Left forelimb (tissue), 1 donor: Measurements from ENCODE around the gene HERC4.

Experiments used
- DNase-seq: peaks from one replicate; pipeline ENCODE4 v3.0.0-alpha.2; 2018; ENCODE audit warnings: low spot score

The HERC4 gene

DNA sequence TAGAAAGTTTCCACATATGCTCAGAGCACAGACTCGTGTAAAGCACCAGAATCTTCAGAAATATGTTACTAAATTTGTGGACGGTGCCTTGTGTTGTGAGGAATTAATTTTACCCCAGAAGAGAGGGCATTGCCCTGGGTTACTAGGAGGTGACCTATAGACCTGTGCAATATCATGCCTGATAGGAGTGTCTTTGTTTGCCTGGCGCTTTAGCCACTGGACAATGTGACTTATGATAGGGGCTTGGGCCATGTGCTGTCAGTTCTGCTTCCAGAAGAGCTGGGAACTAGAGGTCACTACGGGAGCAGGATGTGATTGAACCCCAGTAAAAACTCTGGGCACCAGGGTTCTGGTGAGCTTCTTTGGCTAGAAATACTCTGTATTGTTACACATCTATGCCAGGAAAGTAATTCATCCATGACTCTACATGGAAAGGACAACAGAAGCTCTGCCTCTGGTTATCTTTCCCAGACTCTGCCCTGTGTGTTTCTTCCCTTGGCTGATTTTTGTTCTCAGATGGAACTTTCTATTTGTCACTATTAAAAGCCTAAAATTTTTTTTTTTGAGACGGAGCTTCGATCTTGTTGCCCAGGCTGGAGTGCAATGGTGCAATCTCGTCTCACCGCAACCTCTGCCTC lies 115.1 kb downstream of the HERC4 start:
- no peak for DNase-seq

DNA sequence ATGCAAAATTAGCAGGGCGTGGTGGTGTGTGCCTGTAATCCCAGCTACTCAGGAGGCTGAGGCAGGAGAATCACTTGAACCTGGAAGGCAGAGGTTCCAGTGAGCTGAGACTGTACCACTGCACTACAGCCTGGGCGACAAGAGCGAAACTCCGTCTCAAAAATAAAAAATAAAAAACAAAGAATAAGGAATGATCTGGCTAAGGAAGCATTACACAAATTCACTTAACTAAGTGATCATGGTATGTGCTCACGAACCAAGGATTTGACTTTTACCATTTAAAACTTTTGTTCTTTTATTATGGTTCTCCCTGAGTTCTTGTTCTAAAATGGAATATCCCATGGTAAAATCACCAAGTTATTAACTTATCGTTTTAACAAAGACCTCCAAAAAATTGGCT lies 119.5 kb downstream of the HERC4 start:
- DNase-seq = no peak

DNA sequence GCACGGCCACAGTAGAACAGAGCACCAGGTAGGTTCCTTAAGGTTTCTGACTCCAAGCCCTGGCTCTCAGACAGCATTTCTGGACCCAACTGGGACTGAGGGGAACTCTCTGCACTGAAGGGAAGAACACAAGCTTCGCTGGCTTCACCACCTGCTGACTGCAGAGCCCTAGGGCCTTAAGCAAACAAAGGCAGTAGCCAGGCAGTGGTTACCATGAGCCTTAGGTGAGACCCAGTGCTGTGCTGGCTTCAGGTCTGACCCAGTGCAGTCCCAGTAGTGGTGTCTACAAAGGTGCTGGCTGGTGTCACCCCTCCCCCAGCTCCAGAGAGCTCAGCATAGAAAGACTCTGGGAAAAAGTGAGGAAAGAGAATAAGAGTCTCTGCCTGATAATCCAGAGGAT lies 131.2 kb downstream of the HERC4 start:
- no peak for DNase-seq

DNA sequence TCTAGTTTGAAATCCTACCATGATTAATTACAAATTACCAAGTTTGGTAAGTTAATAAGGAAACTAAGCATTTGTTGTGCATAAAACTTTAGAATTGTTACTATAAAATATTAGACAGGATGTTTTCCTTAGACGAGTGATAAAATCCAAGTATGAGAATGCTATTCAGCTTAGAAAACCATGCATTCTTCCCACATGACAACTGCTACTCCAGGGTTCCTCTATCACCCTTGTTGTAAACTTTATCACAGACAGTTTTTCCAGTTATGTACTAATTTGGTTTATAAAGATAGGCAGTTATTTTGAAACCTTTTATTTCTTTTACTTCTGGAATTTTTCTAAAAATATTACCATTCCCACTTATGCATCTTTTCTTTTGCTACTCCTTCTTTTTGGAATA lies 138.7 kb downstream of the HERC4 start:
- no peak for DNase-seq

DNA sequence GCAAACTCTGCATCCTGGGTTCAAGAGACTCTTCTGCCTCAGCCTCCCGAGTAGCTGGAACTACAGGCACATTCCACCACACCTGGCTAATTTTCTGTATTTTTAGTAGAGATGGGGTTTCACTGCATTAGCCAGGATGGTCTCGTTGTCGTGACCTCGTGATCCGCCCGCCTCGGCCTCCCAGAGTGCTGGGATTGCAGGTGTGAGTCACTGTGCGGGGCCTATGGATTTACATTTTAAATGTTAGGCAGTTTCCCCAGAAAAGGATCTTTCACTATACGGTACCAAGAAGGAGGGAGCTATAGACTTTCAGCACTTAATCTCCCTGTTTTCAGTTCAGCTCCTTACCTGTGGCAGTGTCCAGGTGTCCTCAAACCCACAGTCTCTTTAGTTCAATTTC lies 139.9 kb downstream of the HERC4 start:
- no peak for DNase-seq

DNA sequence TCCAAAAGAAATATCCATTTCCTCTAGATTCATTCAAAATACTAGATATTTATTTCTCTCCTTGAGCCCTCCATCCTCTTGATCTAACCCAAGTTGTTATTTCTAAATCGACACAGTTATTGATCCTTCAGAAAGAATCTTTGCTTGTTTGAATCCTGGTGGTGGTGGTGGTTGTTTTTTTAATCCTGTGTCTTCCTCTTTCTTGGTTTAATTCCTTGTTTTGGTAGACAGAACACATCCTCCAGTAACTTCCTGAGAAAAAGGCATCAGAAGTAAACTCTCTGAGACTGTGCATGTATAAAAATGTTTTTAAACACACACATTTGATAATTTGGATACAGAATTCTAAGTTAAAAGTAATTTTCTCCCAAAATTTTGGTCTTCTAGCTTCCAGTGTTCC lies 140.7 kb downstream of the HERC4 start:
- no peak for DNase-seq

DNA sequence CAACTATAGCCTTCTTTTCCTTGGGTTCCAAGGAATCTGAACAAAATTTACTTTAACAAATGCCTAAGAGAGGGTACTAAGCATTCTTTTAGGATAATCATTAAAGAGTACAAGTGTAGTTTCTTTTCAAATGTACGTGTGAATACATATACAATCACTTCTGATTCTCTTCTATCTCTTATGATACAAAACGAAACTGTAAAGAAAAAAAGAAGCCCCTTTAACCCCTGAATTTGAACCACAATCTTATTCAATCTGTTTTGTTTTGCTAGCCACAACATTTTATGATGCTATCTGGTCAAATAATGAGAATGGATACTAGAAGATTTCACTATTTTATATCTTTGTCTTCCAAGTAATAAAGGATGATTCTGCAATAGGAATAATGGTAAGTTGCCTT lies 141.9 kb downstream of the HERC4 start:
- no peak for DNase-seq

DNA sequence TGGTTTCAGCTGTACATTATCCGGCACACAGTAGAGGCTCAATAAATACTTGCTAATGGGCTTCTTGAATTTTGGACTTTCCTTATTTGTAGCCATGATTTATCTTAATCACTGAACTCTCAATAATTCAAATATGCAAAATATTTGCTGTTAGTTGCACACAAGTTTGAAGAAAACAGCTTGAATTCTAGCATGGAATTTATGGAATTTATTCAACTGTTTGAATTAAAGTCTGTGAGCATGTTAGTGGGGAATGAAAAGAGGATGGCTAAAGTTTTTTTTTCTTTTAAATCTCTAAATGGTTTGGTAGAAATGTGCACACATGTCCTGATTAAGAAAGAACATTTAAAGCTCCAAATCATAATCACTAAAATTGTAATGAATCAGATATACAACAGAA lies 148.1 kb downstream of the HERC4 start:
- DNase-seq = no peak

DNA sequence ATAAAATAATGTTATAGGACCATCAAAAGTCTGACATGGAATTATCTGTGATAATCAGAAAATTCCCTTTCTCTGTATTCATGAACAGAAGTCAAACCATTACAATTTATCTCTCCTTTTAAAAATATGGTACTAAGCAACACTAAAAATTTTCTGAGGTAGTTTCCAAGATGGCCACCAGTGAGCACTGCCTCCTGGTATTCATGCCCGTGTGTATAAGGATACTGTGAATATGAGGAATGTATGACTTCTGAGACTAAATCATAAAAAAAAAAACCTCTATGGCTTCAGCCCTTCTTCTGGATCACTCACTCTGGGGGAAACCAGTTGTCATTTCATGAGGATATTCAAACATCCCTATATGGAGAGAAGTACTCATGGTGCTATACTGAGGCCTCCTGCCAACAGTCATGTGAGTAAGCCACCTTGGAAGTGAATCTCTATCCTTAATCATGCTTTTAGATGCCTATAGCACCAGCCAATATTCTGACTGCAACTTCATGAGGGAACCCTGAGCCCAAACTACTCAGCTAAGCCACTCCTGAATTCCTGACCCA lies 149.6 kb downstream of the HERC4 start:
- DNase-seq = no peak

DNA sequence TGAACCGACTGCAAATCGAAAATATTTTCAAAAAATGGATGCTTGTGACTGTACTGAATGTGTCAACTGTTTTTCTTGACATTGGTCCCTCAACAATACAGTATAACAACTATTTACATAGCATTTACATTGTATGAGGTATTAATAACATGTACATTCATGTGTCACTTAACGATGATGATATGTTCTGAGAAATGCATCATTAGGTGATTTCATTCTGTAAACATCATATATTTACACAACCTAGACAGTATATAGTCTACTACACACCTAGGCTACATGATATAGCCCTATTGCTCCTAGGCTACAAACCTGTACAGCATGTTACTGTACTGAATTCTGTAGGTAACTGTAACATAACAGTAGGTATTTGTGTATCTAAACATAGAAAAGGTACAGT lies 150.9 kb downstream of the HERC4 start:
- DNase-seq = no peak

DNA sequence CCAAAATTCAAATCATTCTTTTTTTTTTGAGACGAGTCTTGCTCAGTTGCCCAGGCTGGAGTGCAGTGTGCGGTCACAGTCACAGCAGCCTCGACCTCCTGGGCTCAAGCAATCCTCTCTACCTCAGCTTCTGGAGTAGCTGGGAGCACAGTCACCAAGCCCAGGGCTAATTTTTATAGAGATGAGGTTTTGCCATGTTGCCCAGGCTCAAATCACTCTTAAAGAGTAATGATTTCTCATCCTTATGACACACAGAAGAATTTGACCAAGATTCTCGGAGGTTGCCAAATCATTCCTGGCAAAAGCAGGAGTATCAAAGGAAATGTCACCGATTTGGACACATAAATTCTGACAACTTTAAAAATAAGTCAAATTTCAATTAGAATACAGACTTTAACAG lies 151.5 kb downstream of the HERC4 start:
- DNase-seq = no peak

DNA sequence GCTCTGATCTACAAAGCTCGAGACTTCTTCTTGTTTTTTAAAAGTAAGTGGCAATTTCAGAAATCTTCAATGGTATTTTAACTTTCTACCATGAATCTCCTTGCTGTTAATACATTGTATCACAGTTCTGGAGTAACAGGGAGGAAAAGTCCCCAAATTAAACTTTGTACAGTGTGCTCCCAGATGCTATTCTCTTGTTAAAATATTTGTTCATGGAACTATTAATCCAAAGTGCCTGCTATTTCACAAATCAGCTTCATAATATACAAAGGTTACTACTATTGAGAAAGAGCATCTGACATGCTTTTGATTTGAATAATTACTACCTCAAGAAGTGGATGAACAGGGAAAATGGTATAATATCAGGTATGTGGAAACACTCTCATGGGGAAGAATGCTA lies 154.0 kb downstream of the HERC4 start:
- DNase-seq = no peak

DNA sequence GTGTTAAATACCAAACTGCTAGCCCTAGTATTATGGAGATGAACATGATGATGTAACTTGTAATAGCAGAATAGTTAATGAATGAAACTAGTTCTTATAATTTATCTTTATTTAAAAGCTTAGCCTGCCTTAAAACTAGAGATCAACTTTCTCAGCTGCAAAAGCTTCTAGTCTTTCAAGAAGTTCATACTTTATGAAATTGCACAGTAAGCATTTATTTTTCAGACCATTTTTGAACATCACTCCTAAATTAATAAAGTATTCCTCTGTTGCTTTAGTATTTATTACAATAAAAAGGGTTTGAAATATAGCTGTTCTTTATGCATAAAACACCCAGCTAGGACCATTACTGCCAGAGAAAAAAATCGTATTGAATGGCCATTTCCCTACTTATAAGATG lies 157.4 kb downstream of the HERC4 start:
- no peak for DNase-seq

DNA sequence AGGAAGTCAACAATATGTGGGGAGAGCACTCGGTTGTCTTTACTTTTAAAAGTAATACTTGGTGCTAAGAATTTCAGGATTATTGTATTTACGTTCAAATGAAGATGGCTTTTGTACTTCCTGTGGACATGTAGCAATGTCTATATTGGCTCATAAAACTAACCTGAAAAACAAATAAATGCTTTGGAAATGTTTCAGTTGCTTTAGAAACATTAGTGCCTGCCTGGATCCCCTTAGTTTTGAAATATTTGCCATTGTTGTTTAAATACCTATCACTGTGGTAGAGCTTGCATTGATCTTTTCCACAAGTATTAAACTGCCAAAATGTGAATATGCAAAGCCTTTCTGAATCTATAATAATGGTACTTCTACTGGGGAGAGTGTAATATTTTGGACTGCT lies 157.9 kb downstream of the HERC4 start:
- DNase-seq = no peak

DNA sequence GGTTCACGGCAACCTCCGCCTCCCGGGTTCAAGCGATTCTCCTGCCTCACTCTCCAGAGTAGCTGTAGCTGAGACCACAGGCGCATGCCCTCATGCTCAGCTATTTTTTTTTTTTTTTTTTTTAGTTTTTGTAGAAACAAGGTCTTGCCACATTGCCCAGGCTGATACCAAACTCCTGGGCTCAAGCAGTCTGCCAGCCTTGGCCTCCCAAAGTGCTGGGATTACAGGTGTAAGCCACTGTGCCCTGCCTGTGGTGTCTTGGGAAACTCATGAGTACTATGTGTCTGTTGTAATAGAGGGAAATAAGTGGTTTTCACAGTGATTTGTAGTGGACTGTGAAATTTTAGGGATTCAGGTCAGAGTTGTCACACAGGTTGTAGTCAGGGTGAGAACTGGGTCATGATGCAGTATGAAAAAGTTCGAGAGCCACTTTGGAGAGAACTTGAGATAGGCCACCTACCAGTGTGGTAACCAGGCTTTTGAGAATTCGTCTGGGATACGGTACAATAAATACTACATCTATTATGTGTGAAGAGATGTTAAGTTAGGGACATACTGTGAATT lies 160.2 kb downstream of the HERC4 start:
- no peak for DNase-seq

DNA sequence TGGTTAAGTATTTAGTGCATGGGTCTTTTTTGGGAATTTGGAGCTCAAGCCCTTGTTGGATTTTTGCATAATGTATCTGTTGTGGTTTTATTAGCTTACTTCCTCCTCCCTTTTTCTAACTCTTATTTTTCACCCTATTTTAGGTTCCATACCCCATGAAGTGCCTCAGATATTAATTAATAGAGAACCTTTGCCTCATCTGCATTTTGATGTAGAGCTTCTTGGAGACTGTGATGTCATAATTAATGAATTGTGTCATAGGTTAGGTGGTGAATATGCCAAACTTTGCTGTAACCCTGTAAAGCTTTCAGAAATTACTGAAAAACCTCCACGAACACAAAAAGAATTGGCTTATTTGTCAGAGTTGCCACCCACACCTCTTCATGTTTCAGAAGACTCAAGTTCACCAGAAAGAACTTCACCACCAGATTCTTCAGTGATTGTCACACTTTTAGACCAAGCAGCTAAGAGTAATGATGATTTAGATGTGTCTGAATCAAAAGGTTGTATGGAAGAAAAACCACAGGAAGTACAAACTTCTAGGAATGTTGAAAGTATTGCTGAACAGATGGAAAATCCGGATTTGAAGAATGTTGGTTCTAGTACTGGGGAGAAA lies 162.6 kb downstream of the HERC4 start:
- no peak for DNase-seq

DNA sequence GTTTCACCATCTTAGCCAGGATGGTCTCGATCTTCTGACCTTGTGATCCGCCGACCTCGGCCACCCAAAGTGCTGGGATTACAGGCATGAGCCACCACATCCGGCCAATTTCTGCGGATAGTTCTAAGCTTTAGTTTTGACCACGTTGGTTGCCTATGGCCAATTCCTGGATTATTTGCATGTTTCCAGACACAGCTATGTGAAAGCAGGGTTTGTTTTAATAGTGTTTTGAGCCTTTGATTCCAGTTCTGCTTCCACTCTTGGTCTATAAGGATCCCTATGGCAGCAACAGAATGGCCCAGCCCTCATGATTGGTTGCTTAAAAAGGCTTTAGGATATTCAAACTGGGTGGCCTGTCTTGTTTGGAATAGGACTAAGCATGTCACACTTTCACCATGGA lies 171.5 kb downstream of the HERC4 start:
- no peak for DNase-seq

DNA sequence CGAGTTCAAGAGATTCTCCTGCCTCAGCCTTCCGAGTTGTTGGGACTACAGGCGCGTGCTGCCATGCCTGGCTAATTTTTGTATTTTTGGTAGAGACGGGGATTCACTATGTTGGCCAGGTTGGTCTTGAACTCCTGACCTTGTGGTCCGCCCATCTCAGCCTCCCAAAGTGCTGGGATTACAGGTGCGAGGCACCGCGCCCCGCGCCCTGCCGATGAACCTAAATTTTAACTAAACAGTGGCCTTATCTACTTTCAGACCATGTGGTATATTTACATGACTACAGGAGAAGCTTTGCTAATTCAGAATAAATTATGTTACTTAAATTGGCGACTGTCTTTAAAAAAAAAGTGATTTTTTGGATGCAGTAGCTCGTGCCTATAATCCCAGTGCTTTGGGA lies 181.4 kb downstream of the HERC4 start:
- DNase-seq = no peak

DNA sequence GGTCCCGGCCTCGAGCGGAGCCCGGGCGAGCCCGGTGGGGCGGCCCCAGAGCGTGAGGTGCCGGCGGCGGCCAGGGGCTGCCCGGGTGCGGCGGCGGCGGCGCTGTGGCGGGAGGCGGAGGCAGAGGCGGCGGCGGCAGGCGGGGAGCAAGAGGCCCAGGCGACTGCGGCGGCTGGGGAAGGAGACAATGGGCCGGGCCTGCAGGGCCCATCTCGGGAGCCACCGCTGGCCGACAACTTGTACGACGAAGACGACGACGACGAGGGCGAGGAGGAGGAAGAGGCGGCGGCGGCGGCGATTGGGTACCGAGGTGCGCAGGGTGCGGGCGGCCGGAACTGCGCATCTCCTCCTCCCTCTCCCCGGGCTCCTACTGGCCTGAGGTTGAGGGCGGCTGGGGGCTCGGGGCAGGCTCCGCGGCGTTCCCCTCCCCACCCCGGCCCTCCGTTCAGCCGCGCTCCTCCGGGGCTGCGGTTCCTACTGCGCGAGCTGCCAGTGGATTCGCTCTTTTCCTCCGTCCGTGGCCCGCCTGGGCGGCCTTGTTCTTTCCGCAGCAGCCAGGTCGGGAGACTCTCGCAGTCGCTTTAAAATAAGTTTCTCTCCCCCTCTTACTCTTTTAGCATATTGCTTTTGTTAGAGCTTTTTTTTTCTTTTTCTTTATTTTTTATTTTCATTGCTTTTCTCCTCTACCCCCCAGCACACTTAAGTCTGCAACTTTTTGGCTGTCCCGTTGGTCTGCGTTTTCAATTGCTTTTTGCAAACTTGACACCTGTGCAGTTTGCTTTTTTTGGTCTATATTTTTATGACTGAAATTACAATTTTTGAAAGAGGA lies 190.0 kb downstream of the HERC4 start:
- DNase-seq = peak; percentile 89

DNA sequence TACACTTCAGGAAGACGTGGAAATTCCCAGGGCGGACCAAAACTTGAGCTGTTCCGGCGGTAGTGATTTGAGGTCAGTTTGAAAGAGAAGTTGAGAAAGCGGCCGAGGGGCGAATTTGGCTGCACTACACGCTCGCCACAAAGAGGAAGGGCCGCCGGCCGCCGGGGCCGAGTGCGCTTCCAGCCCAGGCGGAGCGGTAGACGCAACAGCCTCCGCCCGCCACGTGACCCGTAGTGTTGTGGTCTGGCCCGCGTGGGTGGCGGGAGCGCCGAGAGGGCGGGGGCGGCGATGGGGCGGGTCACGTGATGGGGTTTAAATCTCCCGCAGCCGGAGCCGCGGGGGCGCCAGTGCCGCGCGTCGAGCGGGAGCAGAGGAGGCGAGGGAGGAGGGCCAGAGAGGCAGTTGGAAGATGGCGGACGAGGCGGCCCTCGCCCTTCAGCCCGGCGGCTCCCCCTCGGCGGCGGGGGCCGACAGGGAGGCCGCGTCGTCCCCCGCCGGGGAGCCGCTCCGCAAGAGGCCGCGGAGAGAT lies 190.7 kb downstream of the HERC4 start, which contains the start of gene SIRT1:
Gene SIRT1, plus strand, starts transcription at position 344 of the 529 bp plus-strand sequence. Its CDS starts 66 bp downstream, at position 410.
- peak; percentile 99 for DNase-seq

DNA sequence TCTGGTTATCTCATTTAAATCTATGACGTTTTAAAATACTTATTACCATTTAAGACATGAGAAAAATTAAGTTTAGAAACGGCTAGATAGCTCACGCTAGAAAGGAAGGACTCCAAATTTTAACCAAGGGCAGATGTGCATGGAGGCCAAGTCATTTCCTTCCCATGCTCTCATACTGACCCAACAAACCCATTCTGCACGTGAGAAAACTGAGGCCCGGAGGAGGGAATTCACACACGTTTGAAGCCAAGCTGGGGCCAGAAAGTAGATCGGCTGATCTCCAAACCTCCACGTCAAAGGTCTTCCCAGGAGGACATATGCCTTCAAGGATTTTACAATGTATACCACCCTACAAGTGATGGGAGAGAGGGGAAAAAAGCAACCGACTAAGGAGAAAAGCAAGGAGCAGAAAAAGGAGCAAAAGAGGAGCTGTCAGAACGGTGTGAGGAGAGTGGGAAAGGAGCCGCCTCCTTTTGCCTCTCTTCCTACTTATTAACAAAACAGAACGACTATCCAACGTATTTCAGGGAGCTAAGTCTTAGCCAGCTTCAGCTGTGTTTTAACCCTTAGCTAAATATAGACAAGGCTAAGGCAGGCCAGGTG lies 191.3 kb downstream of the HERC4 start:
- DNase-seq = no peak

DNA sequence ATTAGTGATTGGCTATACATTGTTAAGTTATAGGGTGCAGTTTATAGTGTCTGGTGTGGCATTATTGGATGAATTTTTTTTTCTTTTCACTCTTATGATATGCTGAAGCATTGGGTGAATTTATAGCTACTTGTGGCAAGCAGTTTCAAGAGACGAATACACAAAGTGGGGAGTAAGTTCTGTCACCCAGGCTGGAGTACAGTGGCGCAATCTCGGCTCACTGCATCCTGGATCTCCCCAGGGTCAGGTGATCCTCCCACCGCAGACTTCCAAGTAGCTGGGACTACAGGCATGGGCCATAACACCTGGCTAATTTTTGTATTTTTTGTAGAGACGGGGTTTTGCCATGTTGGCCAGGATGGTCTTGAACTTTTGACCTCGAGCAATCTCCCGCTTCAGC lies 196.9 kb downstream of the HERC4 start:
- DNase-seq = no peak
